Trophoblast cell (in vitro differentiated cells and primary cell): Measurements from ENCODE around the gene AATK.

Experiments used
- DNase-seq, 2 donors: peaks; one replicate each; pipeline ENCODE4 v3.0.0-alpha.2; 2016
- H2AFZ ChIP-seq: 2 replicates; pipeline ENCODE4 v1.6.1; 2013; ENCODE audit warnings: low read length, moderate library complexity, mild to moderate bottlenecking; ENCODE audit not compliant: insufficient read depth, poor library complexity
- H2AK5ac ChIP-seq: 2 replicates; pipeline ENCODE4 v1.6.1; 2013; ENCODE audit warnings: mild to moderate bottlenecking, low read length
- H2BK120ac ChIP-seq: 2 replicates; pipeline ENCODE4 v1.6.1; 2013; ENCODE audit warnings: low read length, mild to moderate bottlenecking, moderate library complexity; ENCODE audit not compliant: insufficient read depth, poor library complexity
- H2BK12ac ChIP-seq: 2 replicates; pipeline ENCODE4 v1.6.1; 2013; ENCODE audit warnings: mild to moderate bottlenecking, low read length, moderate library complexity
- H2BK5ac ChIP-seq: 2 replicates; pipeline ENCODE4 v1.6.1; 2013; ENCODE audit warnings: low read length, low read depth, moderate library complexity, mild to moderate bottlenecking; ENCODE audit not compliant: poor library complexity
- H3K14ac ChIP-seq: 2 replicates; pipeline ENCODE4 v1.6.1; 2013; ENCODE audit warnings: mild to moderate bottlenecking, low read length
- H3K18ac ChIP-seq: 2 replicates; pipeline ENCODE4 v1.6.1; 2013; ENCODE audit warnings: mild to moderate bottlenecking, low read length
- H3K23ac ChIP-seq: 2 replicates; pipeline ENCODE4 v1.6.1; 2013; ENCODE audit warnings: low read length
- H3K27ac ChIP-seq: 2 replicates; pipeline ENCODE4 v1.5.1; 2013; ENCODE audit warnings: low read depth, mild to moderate bottlenecking, inconsistent platforms, low read length, moderate library complexity
- H3K27me3 ChIP-seq: 2 replicates; pipeline ENCODE4 v1.6.1; 2013; ENCODE audit warnings: inconsistent platforms, mild to moderate bottlenecking, low read length, moderate library complexity; ENCODE audit not compliant: insufficient read depth
- H3K36me3 ChIP-seq, 2 experiments: 1 replicate in 1 of 2; 2 replicates in 1 of 2; pipeline ENCODE4 v1.6.1; 2013; ENCODE audit warnings: low read length in 2 of 2, mild to moderate bottlenecking in 2 of 2, moderate library complexity in 1 of 2; ENCODE audit not compliant: insufficient read depth in 2 of 2, control insufficient read depth in 1 of 2
- H3K4ac ChIP-seq: 2 replicates; pipeline ENCODE4 v1.6.1; 2013; ENCODE audit warnings: low read depth, mild to moderate bottlenecking, low read length, moderate library complexity
- H3K4me1 ChIP-seq, 2 experiments: 1 replicate in 1 of 2; 2 replicates in 1 of 2; pipeline ENCODE4 v1.6.1; 2013; ENCODE audit warnings: low read length in 2 of 2, mild to moderate bottlenecking in 2 of 2, moderate library complexity in 1 of 2; ENCODE audit not compliant: insufficient read depth in 2 of 2, control insufficient read depth in 1 of 2
- H3K4me2 ChIP-seq: 2 replicates; pipeline ENCODE4 v1.6.1; 2013; ENCODE audit warnings: inconsistent platforms, mild to moderate bottlenecking, low read length, moderate library complexity
- H3K4me3 ChIP-seq: 2 replicates; pipeline ENCODE4 v1.5.1; 2013; ENCODE audit warnings: mild to moderate bottlenecking, low read depth, low read length, inconsistent platforms
- H3K79me1 ChIP-seq: one replicate; pipeline ENCODE4 v1.6.1; 2013; ENCODE audit warnings: low read length
- H3K79me2 ChIP-seq: 2 replicates; pipeline ENCODE4 v1.6.1; 2013; ENCODE audit warnings: low read length, mild to moderate bottlenecking; ENCODE audit not compliant: control insufficient read depth, insufficient read depth, poor library complexity
- H3K9ac ChIP-seq: 2 replicates; pipeline ENCODE4 v1.6.1; 2013; ENCODE audit warnings: mild to moderate bottlenecking, low read length
- H3K9me3 ChIP-seq: 2 replicates; pipeline ENCODE4 v1.6.1; 2013; ENCODE audit warnings: low read depth, mild to moderate bottlenecking, control low read depth, inconsistent platforms, low read length; ENCODE audit not compliant: insufficient read depth
- H4K12ac ChIP-seq: 2 replicates; pipeline ENCODE4 v1.6.1; 2013; ENCODE audit warnings: low read depth, mild to moderate bottlenecking, low read length, moderate library complexity
- H4K8ac ChIP-seq: 2 replicates; pipeline ENCODE4 v1.6.1; 2013; ENCODE audit warnings: low read depth, mild to moderate bottlenecking, low read length, moderate library complexity
- H4K91ac ChIP-seq: one replicate; pipeline ENCODE4 v1.6.1; 2013; ENCODE audit warnings: low read depth, mild to moderate bottlenecking, low read length, moderate library complexity
- WGBS: extraction: QIAGEN DNeasy Blood & Tissue Kit; methylation state at CpG from one replicate; pipeline ENCODE4 v1.1.7; 2013; ENCODE audit warnings: missing lambda C conversion rate; ENCODE audit not compliant: insufficient read length, insufficient coverage; ENCODE audit errors: extremely low coverage; 5-methylcytosine and 5-hydroxymethylcytosine counted together

AATK gene

DNA sequence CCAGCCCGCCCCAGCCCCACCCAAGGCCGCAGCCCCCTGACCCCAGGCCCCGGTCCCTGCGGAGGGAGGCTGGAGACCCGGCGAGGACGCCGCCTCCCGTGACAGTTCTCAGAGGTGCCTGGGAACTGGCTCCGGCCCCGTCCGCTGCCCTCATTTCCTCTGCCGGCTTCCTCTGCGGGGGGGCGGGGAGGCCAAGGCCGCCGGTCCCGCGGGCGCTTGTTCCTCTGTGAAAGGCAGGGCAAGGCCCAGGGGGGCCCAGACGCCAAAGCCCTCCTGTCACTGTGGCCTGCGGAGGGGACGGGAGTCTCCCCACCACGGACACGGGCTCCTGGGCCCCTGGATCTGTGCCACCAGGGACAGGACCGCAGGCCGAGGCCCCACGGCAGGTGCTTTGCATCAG, 5.7 kb downstream of the AATK start:
- Histone ChIP-seq H3K14ac (no peak overlapping the region), H2BK12ac (no peak overlapping the region), H3K36me3 (no peaks in the 10 kb centered on the region), H3K9ac (no peak overlapping the region), H2AFZ (no peak overlapping the region), H3K9me3 (no peaks in the 10 kb centered on the region), H2AK5ac (no peak overlapping the region), H4K8ac (no peak overlapping the region), H3K79me2 (no peaks in the 10 kb centered on the region), H3K27me3 (peaks cover 8% of the 10 kb centered on the region), H3K4ac (no peak overlapping the region), H3K27ac (no peak overlapping the region), H3K4me3 (no peak overlapping the region), H4K91ac (no peak overlapping the region), H4K12ac (no peak overlapping the region), H3K18ac (no peak overlapping the region), H3K79me1 (no peaks in the 10 kb centered on the region), H2BK5ac (no peak overlapping the region), H2BK120ac (no peak overlapping the region), H3K23ac (no peak overlapping the region), H3K4me2 (no peak overlapping the region), H3K4me1 (no peaks in the 10 kb centered on the region)
- WGBS = no CpG with 5 or more reads among the region's 28 CpGs
- DNase-seq = no peak

DNA sequence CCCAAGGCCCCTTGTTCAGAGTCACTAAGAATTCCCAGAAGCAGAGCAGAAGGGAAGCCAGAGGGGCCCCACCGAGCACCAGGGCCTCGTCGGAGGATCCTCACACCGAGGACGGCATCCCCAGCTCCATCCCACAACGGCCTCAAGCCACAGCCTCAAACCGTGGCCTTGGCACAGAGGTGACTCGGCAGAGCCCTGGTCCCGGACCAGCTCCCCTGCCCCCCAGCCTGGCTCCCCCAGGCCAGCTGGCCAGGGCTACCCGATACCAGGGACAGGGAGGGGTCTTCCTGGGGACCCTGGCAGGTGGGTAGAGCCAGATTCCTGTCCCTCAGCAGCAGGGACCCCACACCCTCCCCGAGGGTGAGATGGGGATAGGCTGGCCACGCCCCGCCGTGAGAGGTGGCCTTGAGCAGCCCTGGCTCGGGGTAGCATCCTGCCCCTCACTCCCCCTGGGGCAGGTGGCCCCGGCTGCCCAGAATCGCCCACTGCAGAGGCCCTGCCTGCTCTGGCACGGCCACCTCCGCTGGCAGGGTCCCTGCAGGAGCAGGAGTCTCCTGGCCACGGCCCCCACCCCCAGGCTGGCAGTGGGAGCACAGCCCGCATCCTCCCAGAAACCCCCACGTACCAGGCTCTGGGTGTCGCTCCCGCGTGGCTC, 6.3 kb downstream of the AATK start:
- no peak overlapping the region for H2BK120ac ChIP-seq
- no peak overlapping the region for H3K27ac ChIP-seq
- no peak overlapping the region for H3K4ac ChIP-seq
- H3K27me3 ChIP-seq = peaks cover 4% of the 10 kb centered on the region
- no peak overlapping the region for H3K14ac ChIP-seq
- no peak for DNase-seq
- H3K4me2 ChIP-seq = no peak overlapping the region
- H2AFZ ChIP-seq = no peak overlapping the region
- H3K23ac ChIP-seq = no peak overlapping the region
- no CpG with 5 or more reads among the region's 25 CpGs for WGBS
- no peak overlapping the region for H3K9ac ChIP-seq
- H3K36me3 ChIP-seq = no peaks in the 10 kb centered on the region
- no peak overlapping the region for H3K4me3 ChIP-seq
- no peak overlapping the region for H3K18ac ChIP-seq
- no peak overlapping the region for H4K12ac ChIP-seq
- H3K79me1 ChIP-seq = no peaks in the 10 kb centered on the region
- no peak overlapping the region for H2BK5ac ChIP-seq
- no peak overlapping the region for H4K91ac ChIP-seq
- no peak overlapping the region for H2BK12ac ChIP-seq
- H3K4me1 ChIP-seq = no peaks in the 10 kb centered on the region
- H3K79me2 ChIP-seq = no peaks in the 10 kb centered on the region
- H3K9me3 ChIP-seq = no peaks in the 10 kb centered on the region
- no peak overlapping the region for H2AK5ac ChIP-seq
- H4K8ac ChIP-seq = no peak overlapping the region

DNA sequence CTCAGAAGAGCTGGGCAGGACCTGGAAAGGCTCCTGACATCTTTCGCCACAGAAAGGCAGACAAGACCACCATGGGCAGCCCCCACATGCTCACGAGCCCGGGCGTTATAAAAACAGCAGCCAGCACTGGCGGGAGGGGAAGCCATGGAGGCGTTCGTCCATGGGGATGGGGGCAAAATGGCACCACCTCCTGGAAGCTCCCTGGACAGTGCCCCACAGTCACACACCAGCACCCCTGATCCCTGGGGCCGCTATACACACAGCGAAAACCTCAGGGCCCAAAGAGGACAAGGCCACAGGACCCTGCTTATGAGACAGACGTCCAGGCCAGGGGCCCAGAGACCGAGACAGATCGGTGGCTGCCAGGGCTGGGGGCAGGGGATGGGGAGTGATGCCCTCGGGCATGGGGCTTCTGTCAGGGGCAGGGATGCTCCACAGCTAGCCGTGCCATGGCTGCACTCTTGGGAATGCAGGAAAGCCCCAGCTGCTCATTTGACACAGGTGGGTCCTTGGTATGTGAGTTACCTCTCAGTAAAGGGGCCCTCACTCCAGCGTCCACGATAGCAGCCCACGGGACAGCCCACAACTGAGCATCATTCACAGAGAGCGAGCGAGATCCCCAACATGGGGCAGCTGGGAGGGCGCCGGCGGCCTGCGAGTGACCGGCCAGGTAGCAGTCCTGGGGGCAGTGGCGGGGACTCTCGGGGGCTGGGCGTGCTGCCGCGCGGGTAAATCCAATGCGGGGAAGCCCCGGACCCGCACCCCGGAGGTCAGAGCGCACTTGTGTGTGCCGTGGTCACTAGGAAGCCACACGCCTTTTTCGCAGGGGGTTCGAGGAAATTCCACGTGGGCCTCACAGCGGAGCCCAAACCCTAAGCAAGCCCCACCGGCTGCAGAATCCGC, 7.1 kb downstream of the AATK start:
- H3K4me1 ChIP-seq = no peaks in the 10 kb centered on the region
- H3K27ac ChIP-seq = no peak overlapping the region
- H3K9ac ChIP-seq = no peak overlapping the region
- H2BK5ac ChIP-seq = no peak overlapping the region
- H3K27me3 ChIP-seq = no peaks in the 10 kb centered on the region
- no peak overlapping the region for H2BK12ac ChIP-seq
- H3K18ac ChIP-seq = no peak overlapping the region
- H3K36me3 ChIP-seq = no peaks in the 10 kb centered on the region
- H4K91ac ChIP-seq = no peak overlapping the region
- no peak overlapping the region for H4K12ac ChIP-seq
- no peak overlapping the region for H2BK120ac ChIP-seq
- no peak for DNase-seq
- H3K79me2 ChIP-seq = no peaks in the 10 kb centered on the region
- no CpG with 5 or more reads among the region's 43 CpGs for WGBS
- H3K79me1 ChIP-seq = no peaks in the 10 kb centered on the region
- no peak overlapping the region for H4K8ac ChIP-seq
- H3K14ac ChIP-seq = no peak overlapping the region
- H2AFZ ChIP-seq = no peak overlapping the region
- H3K4me2 ChIP-seq = no peak overlapping the region
- no peak overlapping the region for H3K4ac ChIP-seq
- no peak overlapping the region for H3K23ac ChIP-seq
- no peak overlapping the region for H3K4me3 ChIP-seq
- no peak overlapping the region for H2AK5ac ChIP-seq
- H3K9me3 ChIP-seq = no peaks in the 10 kb centered on the region

DNA sequence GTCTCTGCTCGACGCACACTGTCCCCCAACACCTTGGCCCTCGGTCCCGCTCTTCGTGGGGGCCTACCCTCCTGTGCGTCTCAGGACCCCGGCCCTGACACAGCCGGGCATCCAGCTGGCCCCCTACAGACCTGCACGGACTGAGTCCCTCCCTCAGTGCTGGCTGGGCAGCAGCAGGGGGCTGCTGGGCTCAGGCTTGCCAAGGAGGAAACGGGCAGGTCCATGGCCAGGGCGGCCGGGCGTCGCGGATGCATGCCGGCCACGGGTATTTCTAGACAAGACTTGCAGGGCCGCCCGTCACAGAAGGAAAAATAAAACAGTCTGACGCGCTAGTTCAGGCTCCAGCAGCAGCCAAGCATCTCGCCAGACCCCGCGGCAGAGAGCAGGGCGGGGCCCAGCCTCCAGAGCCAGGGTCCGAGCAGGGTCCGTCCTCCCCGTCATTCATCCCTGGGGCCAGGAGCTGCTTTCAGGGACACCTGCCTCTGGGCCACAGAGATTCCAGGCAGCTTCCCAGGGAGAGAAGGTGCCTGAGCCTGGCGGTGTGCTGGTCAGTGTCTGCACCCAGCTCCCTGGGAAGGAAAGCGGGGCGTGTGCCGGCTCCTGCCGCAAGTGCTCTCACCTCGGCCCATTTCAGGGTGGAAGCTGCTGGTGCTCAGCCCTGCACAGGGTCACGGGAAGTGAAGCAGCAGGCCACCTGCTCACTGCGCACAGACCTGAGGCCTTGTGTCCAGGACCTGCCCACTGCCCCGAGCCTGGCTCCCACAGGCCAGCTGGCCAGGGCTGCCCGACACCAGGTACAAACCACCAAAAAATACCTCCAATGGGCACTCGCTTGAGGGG, 8.0 kb downstream of the AATK start:
- Histone ChIP-seq H2BK120ac (no peak overlapping the region), H3K36me3 (no peaks in the 10 kb centered on the region), H3K18ac (no peak overlapping the region), H2AK5ac (no peak overlapping the region), H4K12ac (no peak overlapping the region), H3K4me2 (no peak overlapping the region), H2BK5ac (no peak overlapping the region), H3K27me3 (no peaks in the 10 kb centered on the region), H4K91ac (no peak overlapping the region), H3K9me3 (no peaks in the 10 kb centered on the region), H3K9ac (no peak overlapping the region), H4K8ac (no peak overlapping the region), H2BK12ac (no peak overlapping the region), H3K14ac (no peak overlapping the region), H3K79me1 (no peaks in the 10 kb centered on the region), H3K4me3 (no peak overlapping the region), H3K4me1 (no peaks in the 10 kb centered on the region), H3K23ac (no peak overlapping the region), H3K4ac (no peak overlapping the region), H2AFZ (no peak overlapping the region), H3K79me2 (no peaks in the 10 kb centered on the region), H3K27ac (no peak overlapping the region)
- DNase-seq = no peak
- no CpG with 5 or more reads among the region's 39 CpGs for WGBS
